ENCODE results near the gene LPCAT1.
A peak's percentile ranks its signal among the peaks of the same experiment; 100 is the strongest.

Gene LPCAT1

GRCh38 chr5:1414311-1415058 lies 109.3 kb downstream of the LPCAT1 start:
- H3K4me3 ChIP-seq (ENCODE audit: low read depth, low read length) = no peak overlapping the region
- DNase-seq (ENCODE audit: low read depth) = peak; percentile 34
- TF ChIP-seq, protein P1, sequence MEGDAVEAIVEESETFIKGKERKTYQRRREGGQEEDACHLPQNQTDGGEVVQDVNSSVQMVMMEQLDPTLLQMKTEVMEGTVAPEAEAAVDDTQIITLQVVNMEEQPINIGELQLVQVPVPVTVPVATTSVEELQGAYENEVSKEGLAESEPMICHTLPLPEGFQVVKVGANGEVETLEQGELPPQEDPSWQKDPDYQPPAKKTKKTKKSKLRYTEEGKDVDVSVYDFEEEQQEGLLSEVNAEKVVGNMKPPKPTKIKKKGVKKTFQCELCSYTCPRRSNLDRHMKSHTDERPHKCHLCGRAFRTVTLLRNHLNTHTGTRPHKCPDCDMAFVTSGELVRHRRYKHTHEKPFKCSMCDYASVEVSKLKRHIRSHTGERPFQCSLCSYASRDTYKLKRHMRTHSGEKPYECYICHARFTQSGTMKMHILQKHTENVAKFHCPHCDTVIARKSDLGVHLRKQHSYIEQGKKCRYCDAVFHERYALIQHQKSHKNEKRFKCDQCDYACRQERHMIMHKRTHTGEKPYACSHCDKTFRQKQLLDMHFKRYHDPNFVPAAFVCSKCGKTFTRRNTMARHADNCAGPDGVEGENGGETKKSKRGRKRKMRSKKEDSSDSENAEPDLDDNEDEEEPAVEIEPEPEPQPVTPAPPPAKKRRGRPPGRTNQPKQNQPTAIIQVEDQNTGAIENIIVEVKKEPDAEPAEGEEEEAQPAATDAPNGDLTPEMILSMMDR (IDR thresholded peaks at IDR 0.05; ENCODE audit: insufficient read depth, low read depth, low read length, missing control alignments) = no peak

- no peak overlapping the region for H3K4me3 ChIP-seq (ENCODE audit: low read depth, low read length)
- no peak for DNase-seq (ENCODE audit: low read depth)
- TF ChIP-seq, protein P1 (IDR thresholded peaks at IDR 0.05; ENCODE audit: insufficient read depth, low read depth, low read length, missing control alignments) = no peak
These were observed 110.0 kb downstream of the LPCAT1 start for GRCh38 chr5:1413611-1414241.

DNA sequence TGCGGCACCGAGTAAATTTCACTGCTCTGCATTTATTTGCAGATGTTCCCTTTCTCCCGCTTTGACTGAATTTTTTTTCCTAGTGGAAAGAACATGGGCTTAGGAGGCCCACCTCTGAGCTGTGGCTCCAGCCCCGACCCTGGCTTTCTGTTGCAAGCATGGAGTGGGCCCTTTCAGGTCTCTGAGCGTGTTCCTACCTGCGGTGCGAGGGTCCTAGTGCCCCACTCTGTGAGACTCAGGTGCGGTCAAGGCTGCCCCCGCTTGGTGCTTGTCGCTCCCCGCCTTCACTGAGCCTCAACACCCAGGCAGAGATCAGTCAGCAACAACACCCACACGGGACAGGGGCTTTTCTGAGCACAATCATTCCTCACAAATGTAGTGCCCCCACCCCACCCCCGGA lies 110.5 kb downstream of the LPCAT1 start:
- TF ChIP-seq, protein P1 (IDR thresholded peaks at IDR 0.05; ENCODE audit: insufficient read depth, low read depth, low read length, missing control alignments) = no peak
- H3K4me3 ChIP-seq (ENCODE audit: low read depth, low read length) = no peak overlapping the region
- no peak for DNase-seq (ENCODE audit: low read depth)

GRCh38 chr5:1412621-1413020 lies 111.1 kb downstream of the LPCAT1 start:
- H3K4me3 ChIP-seq (ENCODE audit: low read depth, low read length) = no peak overlapping the region
- TF ChIP-seq, protein P1 (IDR thresholded peaks at IDR 0.05; ENCODE audit: insufficient read depth, low read depth, low read length, missing control alignments) = no peak
- DNase-seq (ENCODE audit: low read depth) = no peak

DNA sequence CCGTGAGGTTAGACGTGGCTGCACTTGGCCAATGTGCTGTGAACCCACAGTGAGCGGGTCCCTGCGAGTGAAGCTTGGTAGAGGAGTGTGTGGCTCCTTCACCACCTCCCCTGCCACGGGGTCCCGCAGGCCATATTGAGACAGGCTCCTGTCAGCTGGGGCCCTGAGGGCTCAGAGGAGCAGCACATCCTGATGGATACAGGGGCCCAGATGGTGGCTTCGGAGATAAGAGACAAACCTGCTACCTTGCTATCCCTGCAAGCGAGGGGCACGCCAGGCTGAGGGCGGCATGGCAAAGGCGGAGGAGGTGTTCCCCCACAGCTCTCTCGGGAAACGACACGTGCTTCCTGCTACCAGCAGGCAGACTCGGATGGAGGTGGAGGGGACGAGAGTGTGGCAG lies 111.6 kb downstream of the LPCAT1 start:
- no peak for DNase-seq (ENCODE audit: low read depth)
- H3K4me3 ChIP-seq (ENCODE audit: low read depth, low read length) = no peak overlapping the region
- TF ChIP-seq, protein P1 (IDR thresholded peaks at IDR 0.05; ENCODE audit: insufficient read depth, low read depth, low read length, missing control alignments) = no peak

All from GM12865 (cell line).